Vagina (tissue), 2 donors: ENCODE measurements around the gene LUZP1. TPM values are rescaled to one million over a fixed set of nuclear protein-coding genes. Genes with fewer than 3 reads are reported as not detected.

Source experiments
- DNase-seq, 2 donors: peaks; one replicate each; pipeline ENCODE4 v3.0.0-alpha.2; 2017; ENCODE audit errors: extremely low spot score in 2 of 2
- H3K27ac ChIP-seq: fragments of 200-600 bp; sonication (generic); one replicate; pipeline ENCODE4 v1.5.1; 2019
- H3K27me3 ChIP-seq: fragments of 200-600 bp; sonication (generic); one replicate; pipeline ENCODE4 v1.5.1; 2019
- H3K36me3 ChIP-seq, 2 donors: fragments of 200-600 bp; sonication (generic); one replicate each; pipeline ENCODE4 v1.5.1; 2017 to 2019
- H3K4me1 ChIP-seq: fragments of 200-600 bp; sonication (generic); one replicate; pipeline ENCODE4 v1.5.1; 2019
- H3K4me3 ChIP-seq, 2 donors: fragments of 200-600 bp; sonication (generic); 1 replicate in 1 of 2; 2 replicates in 1 of 2; pipeline ENCODE4 v1.5.1; 2016 to 2019
- H3K9me3 ChIP-seq: fragments of 200-600 bp; sonication (generic); one replicate; pipeline ENCODE4 v1.5.1; 2019
- POLR2A ChIP-seq, 2 donors: fragments of 450-650 bp; IDR thresholded peaks; one replicate each; pipeline ENCODE4 v1.6.1; 2017; ENCODE audit warnings: antibody characterized with exemption in 2 of 2, mild to moderate bottlenecking in 2 of 2, moderate library complexity in 2 of 2
- POLR2AphosphoS5 ChIP-seq, 2 donors: sonication (generic); formaldehyde crosslinking; IDR thresholded peaks; one replicate each; pipeline ENCODE4 v1.9.0; 2017; ENCODE audit warnings: antibody characterized with exemption in 2 of 2, mild to moderate bottlenecking in 2 of 2, low read depth in 1 of 2; ENCODE audit not compliant: insufficient read depth in 1 of 2
- intact Hi-C: fragments of 100-400 bp; cut with DNase I; formaldehyde crosslinking; loops from one replicate; pipeline ENCODE4 v1.15.1; 2023
- total RNA-seq: library from RNA; depleted of rRNA; stranded (reverse); fragments of >200 nt; gene quantifications from one replicate; pipeline ENCODE4 v1.2.3, GENCODE V29; 2016
- TF ChIP-seq, protein P1 (sequence below), 3 experiments: fragments of 450-650 bp in 2 of 3; fragments of 200-600 bp in 1 of 3; sonication (generic) in 1 of 3; IDR thresholded peaks; one replicate each; pipeline ENCODE4 v1.5.1; 2017 to 2019; ENCODE audit warnings: antibody characterized with exemption in 3 of 3, mild to moderate bottlenecking in 2 of 3, moderate library complexity in 2 of 3

LUZP1 gene
- total RNA-seq, 1 donor from 2014 or later: 23.8 TPM

DNA sequence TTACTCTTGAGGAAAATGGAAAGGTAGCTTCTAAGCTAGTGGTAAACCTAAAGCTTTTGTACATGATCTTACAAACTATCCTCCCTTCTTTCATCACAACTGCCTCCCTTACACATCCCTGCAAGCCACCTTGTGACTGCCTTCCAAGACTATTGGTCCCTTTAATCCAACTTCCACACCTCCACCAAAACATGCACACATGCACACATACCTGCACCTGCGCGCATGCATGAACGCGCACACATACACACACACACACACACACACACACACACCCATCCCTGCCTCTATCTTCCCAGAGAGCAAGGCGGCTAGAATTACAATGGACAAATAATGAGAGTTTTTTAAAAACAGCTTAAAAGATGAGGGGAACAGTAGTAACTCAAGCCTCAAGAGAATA is 58.3 kb downstream of the LUZP1 start:
- Histone ChIP-seq H3K4me1 (peaks cover 46% of the 10 kb centered on the region), H3K27me3 (no peaks in the 10 kb centered on the region), H3K4me3 (no peak overlapping the region), H3K36me3 (peaks cover 0 to 14% of the 10 kb centered on the region in 2 donors), H3K27ac (no peak overlapping the region), H3K9me3 (no peaks in the 10 kb centered on the region)
- TF ChIP-seq, protein P1, sequence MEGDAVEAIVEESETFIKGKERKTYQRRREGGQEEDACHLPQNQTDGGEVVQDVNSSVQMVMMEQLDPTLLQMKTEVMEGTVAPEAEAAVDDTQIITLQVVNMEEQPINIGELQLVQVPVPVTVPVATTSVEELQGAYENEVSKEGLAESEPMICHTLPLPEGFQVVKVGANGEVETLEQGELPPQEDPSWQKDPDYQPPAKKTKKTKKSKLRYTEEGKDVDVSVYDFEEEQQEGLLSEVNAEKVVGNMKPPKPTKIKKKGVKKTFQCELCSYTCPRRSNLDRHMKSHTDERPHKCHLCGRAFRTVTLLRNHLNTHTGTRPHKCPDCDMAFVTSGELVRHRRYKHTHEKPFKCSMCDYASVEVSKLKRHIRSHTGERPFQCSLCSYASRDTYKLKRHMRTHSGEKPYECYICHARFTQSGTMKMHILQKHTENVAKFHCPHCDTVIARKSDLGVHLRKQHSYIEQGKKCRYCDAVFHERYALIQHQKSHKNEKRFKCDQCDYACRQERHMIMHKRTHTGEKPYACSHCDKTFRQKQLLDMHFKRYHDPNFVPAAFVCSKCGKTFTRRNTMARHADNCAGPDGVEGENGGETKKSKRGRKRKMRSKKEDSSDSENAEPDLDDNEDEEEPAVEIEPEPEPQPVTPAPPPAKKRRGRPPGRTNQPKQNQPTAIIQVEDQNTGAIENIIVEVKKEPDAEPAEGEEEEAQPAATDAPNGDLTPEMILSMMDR (IDR thresholded peaks at IDR 0.05): no peak
- TF ChIP-seq POLR2A (IDR thresholded peaks at IDR 0.05) (no peak), POLR2AphosphoS5 (IDR thresholded peaks at IDR 0.05; ENCODE audit: insufficient read depth in 1 of 2, low read depth in 1 of 2) (no peak)
- intact Hi-C loops: no loop called here
- no peak for DNase-seq

DNA sequence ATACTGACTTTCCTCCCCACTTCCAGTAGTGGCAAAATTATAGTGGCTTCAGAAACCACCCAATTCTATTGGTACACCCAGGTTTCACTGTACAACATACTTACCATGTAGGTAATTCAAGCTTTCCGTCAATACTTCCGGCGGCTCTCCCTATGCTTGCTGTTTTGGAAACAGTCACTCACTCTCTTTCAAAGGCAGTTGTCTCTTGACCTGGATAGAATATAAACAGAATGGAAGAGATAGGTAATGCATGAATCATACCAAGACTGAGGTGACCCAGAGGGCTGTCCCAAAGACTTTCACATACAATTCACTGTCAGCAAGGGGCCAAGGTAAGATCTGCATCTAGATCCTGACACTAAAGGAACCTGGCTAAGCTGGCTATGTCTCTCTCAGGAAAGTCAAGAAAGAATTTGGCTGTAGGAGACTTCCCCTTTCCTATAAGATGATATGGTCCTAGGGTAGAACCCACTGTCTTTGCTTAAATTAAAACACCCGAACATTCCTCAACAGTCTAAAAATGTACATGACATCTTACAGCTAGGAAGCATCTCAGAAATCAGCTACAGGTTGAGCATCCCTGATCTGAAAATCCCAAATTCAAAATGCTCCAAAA is 59.6 kb downstream of the LUZP1 start:
- Histone ChIP-seq H3K27me3 (no peaks in the 10 kb centered on the region), H3K4me1 (peaks cover 33% of the 10 kb centered on the region), H3K4me3 (no peak overlapping the region), H3K27ac (no peak overlapping the region), H3K36me3 (peaks cover 0 to 14% of the 10 kb centered on the region in 2 donors), H3K9me3 (no peaks in the 10 kb centered on the region)
- intact Hi-C loops: no loop called here
- no peak for DNase-seq
- TF ChIP-seq, protein P1 (IDR thresholded peaks at IDR 0.05): no peak
- TF ChIP-seq POLR2A (IDR thresholded peaks at IDR 0.05) (no peak), POLR2AphosphoS5 (IDR thresholded peaks at IDR 0.05; ENCODE audit: insufficient read depth in 1 of 2, low read depth in 1 of 2) (no peak)

DNA sequence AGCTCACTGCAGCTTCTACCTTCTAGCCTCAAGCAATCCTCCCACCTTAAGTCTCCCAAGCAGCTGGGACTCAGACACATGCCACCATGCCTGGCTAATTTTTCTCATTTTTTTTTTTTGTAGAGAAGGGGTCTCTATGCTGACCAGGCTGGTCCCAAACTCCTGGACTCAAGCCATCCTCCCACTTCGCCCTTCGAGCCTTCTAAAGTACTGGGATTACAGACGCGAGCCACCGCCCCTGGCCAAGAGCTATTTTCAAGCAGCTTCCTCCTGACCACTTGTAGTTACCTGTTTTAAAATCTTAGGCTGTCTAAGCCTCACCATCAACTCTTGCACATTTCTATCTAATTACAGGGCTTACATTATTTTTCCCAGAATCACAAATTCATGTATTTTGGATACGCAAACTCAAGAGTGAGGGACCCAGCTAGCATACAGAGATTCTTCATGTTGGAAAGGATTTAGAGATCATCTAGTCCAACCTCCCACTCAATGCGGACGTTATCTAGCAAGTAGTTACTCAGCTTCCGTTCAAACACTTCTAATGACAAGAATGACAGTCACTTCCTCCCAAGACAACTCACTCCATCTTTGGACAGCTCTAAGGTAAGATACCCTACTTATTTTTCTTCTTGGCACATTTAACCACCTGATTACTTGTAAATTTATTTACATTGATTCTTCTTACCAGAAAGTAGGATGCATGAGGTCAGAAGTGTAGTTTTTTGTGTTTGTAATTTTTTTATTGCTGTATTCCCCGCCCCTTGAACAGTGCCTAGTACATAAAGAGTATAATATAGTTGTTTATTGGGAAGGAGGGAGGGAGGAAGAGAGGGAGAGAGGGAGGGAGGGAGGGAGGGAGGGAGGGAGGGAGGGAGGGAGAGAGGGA is 65.4 kb downstream of the LUZP1 start:
- DNase-seq: no peak
- TF ChIP-seq, protein P1 (IDR thresholded peaks at IDR 0.05): no peak
- TF ChIP-seq POLR2A (IDR thresholded peaks at IDR 0.05): no peak
- no peak for TF ChIP-seq POLR2AphosphoS5 (IDR thresholded peaks at IDR 0.05; ENCODE audit: insufficient read depth in 1 of 2, low read depth in 1 of 2)
- H3K4me3 ChIP-seq: no peak overlapping the region
- peaks cover 0 to 8% of the 10 kb centered on the region in 2 donors for H3K36me3 ChIP-seq
- H3K4me1 ChIP-seq: peaks cover 49% of the 10 kb centered on the region
- H3K27me3 ChIP-seq: no peaks in the 10 kb centered on the region
- H3K27ac ChIP-seq: peak overlapping the region; percentile 34
- intact Hi-C loops: no loop called here
- no peaks in the 10 kb centered on the region for H3K9me3 ChIP-seq

DNA sequence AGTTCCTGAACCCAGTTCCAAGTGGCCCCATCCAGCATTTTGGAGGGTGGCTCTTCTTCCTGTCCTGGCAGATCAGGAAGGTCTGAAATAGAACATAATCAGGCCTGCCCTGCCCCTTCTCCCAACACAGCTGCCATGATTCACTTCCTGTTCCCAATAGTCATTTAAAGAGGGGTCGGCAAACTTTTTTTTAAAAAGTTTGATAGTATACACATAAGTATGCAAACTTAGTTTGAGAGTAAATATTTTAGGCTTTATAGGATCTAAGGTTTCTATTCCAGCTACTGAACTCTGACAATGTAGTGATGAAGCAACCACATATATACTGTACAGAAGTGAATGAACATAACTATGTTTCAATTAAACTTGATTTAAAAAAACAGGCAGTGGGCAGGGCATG is 66.4 kb downstream of the LUZP1 start:
- Histone ChIP-seq H3K36me3 (no peaks in the 10 kb centered on the region), H3K27me3 (no peaks in the 10 kb centered on the region), H3K9me3 (no peaks in the 10 kb centered on the region), H3K27ac (peak overlapping the region; percentile 34), H3K4me1 (peaks cover 57% of the 10 kb centered on the region), H3K4me3 (no peak overlapping the region)
- intact Hi-C loops: no loop called here
- TF ChIP-seq POLR2A (IDR thresholded peaks at IDR 0.05): no peak
- no peak for DNase-seq

DNA sequence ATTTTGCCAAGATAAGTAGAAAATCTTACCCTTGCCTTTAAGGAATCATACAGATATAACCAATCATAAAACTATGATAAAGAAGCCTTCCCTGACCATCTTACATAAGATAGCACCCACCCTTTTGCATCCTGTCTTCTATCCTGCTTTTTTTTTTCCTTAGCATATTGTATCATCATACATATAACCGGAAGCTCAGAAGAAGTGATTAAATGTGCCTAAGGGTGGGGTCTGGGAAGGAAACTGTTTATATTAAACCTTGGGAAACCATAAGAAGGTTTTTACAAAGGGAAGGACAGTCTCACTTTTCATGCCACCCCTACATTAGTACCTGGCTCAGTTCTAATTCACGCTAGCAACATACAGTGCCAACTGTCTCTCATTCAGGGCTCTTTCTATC is 66.8 kb downstream of the LUZP1 start:
- Histone ChIP-seq H3K4me3 (no peak overlapping the region), H3K9me3 (no peaks in the 10 kb centered on the region), H3K27ac (peak overlapping the region; percentile 34), H3K36me3 (no peaks in the 10 kb centered on the region), H3K27me3 (no peaks in the 10 kb centered on the region), H3K4me1 (peaks cover 61% of the 10 kb centered on the region)
- TF ChIP-seq, protein P1 (IDR thresholded peaks at IDR 0.05): no peak
- TF ChIP-seq POLR2AphosphoS5 (IDR thresholded peaks at IDR 0.05; ENCODE audit: insufficient read depth in 1 of 2, low read depth in 1 of 2) (no peak), POLR2A (IDR thresholded peaks at IDR 0.05) (no peak)
- no peak for DNase-seq
- intact Hi-C loops: no loop called here
